HEK293T (cell line): ENCODE measurements around the gene MRPS6.

Source experiments
- CTCF ChIA-PET: fragments of 350-600 bp; formaldehyde crosslinking; extraction: SDS; loops from one replicate; lab custom pipeline; 2021; ENCODE audit warnings: antibody characterized with exemption, inconsistent platforms; lab: Yijun Ruan, JAX
- POLR2A ChIA-PET: fragments of 350-600 bp; formaldehyde crosslinking; extraction: SDS; loops from one replicate; lab custom pipeline; 2020; ENCODE audit warnings: antibody characterized with exemption, inconsistent platforms; lab: Yijun Ruan, JAX
- DNase-seq: peaks from one replicate; pipeline ENCODE4 v3.0.0; 2012; ENCODE audit warnings: mixed read lengths; ENCODE audit errors: extremely low spot score
- ARNT ChIP-seq: fragments of 450-650 bp; IDR thresholded peaks from 2 replicates; pipeline ENCODE4 v1.6.1; 2017; ENCODE audit warnings: mild to moderate bottlenecking
- BHLHE40 ChIP-seq: fragments of 450-650 bp; IDR thresholded peaks from 2 replicates; pipeline ENCODE4 v1.6.1; 2016; ENCODE audit warnings: mild to moderate bottlenecking, moderate library complexity, borderline replicate concordance
- CTBP1 ChIP-seq: fragments of 450-650 bp; IDR thresholded peaks from 2 replicates; pipeline ENCODE4 v1.6.1; 2016; ENCODE audit warnings: borderline replicate concordance
- ELF4 ChIP-seq: fragments of 450-650 bp; IDR thresholded peaks from 2 replicates; pipeline ENCODE4 v1.6.1; 2017; ENCODE audit warnings: antibody characterized with exemption
- FOXA1 ChIP-seq: fragments of 450-650 bp; IDR thresholded peaks from 2 replicates; pipeline ENCODE4 v1.6.1; 2016; ENCODE audit warnings: mild to moderate bottlenecking
- FOXK2 ChIP-seq: fragments of 450-650 bp; IDR thresholded peaks from 2 replicates; pipeline ENCODE4 v1.6.1; 2016; ENCODE audit warnings: mild to moderate bottlenecking
- FOXM1 ChIP-seq: fragments of 450-650 bp; IDR thresholded peaks from 2 replicates; pipeline ENCODE4 v1.6.1; 2017; ENCODE audit warnings: mild to moderate bottlenecking, borderline replicate concordance
- HDGF ChIP-seq: fragments of 450-650 bp; IDR thresholded peaks from 2 replicates; pipeline ENCODE4 v1.6.1; 2017; ENCODE audit warnings: antibody characterized with exemption, borderline replicate concordance
- L3MBTL2 ChIP-seq: fragments of 450-650 bp; conservative IDR thresholded peaks from 2 replicates; pipeline ENCODE4 v1.6.1; 2016; ENCODE audit warnings: mild to moderate bottlenecking
- LEF1 ChIP-seq: fragments of 450-650 bp; IDR thresholded peaks from 2 replicates; pipeline ENCODE4 v1.6.1; 2017; ENCODE audit warnings: mild to moderate bottlenecking, borderline replicate concordance
- NFRKB ChIP-seq: fragments of 450-650 bp; IDR thresholded peaks from 2 replicates; pipeline ENCODE4 v1.6.1; 2016; ENCODE audit warnings: mild to moderate bottlenecking, moderate library complexity
- PKNOX1 ChIP-seq: fragments of 450-650 bp; IDR thresholded peaks from 2 replicates; pipeline ENCODE4 v1.6.1; 2016
- SP1 ChIP-seq: fragments of 450-650 bp; IDR thresholded peaks from 2 replicates; pipeline ENCODE4 v1.6.1; 2017
- SUZ12 ChIP-seq: fragments of 450-650 bp; IDR thresholded peaks from 2 replicates; pipeline ENCODE4 v1.6.1; 2016; ENCODE audit warnings: mild to moderate bottlenecking
- TARDBP ChIP-seq: fragments of 450-650 bp; IDR thresholded peaks from 2 replicates; pipeline ENCODE4 v1.6.1; 2016
- ZNF384 ChIP-seq: fragments of 450-650 bp; IDR thresholded peaks from 2 replicates; pipeline ENCODE4 v1.6.1; 2016

Gene MRPS6

GRCh38 chr21:34065027-34065426, 8.4 kb upstream of the MRPS6 start:
- ChIA-PET CTCF (no interaction called here), POLR2A (interaction anchor here (1.5 kb wide), 1 partner anchor 8 kb away, joined by 3 read pairs; the partner anchor contains the start of genes MRPS6 and SLC5A3)
- DNase-seq: no peak
- TF ChIP-seq L3MBTL2: no peak
- TF ChIP-seq CTBP1: no peak
- no peak for TF ChIP-seq FOXM1
- TF ChIP-seq ELF4: no peak
- TF ChIP-seq SUZ12: no peak
- TF ChIP-seq ZNF384: no peak
- no peak for TF ChIP-seq PKNOX1
- TF ChIP-seq FOXK2: no peak

- ChIA-PET CTCF (interaction anchor here (1.2 kb wide), 1 partner anchor 147 kb away, joined by 3 read pairs; no protein-coding TSS in a partner anchor), POLR2A (no interaction called here)
- DNase-seq: no peak
- no peak for TF ChIP-seq ELF4
- TF ChIP-seq SP1: no peak
- TF ChIP-seq FOXM1: no peak
- TF ChIP-seq PKNOX1: no peak
- TF ChIP-seq LEF1: no peak
- TF ChIP-seq BHLHE40: no peak
- no peak for TF ChIP-seq TARDBP
- no peak for TF ChIP-seq ARNT
- TF ChIP-seq NFRKB: no peak
- no peak for TF ChIP-seq SUZ12
Measured at GRCh38 chr21:34071683-34072082, 1.7 kb upstream of the MRPS6 start.

GRCh38 chr21:34072145-34073031, 990 bp upstream of the MRPS6 start:
- ChIA-PET CTCF (interaction anchor here (0.8 to 1.0 kb wide), 2 partner anchors 105 to 148 kb away, joined by 3 to 4 read pairs; no protein-coding TSS in a partner anchor), POLR2A (interaction anchor here (0.8 to 1.4 kb wide), 3 partner anchors 9 to 96 kb away, joined by 3 to 4 read pairs (median 4); no protein-coding TSS in a partner anchor)
- no peak for DNase-seq
- TF ChIP-seq SP1 (no peak), ZNF384 (no peak), LEF1 (no peak), ARNT (no peak), FOXK2 (no peak), FOXM1 (no peak), ELF4 (no peak), HDGF (no peak), FOXA1 (no peak), CTBP1 (no peak), L3MBTL2 (no peak), PKNOX1 (no peak), NFRKB (no peak)

GRCh38 chr21:34073749-34074282, 438 bp downstream of the MRPS6 start:
- no peak for TF ChIP-seq FOXM1
- no peak for TF ChIP-seq ZNF384
- TF ChIP-seq HDGF: no peak
- TF ChIP-seq FOXK2: no peak
- no peak for TF ChIP-seq LEF1
- no peak for TF ChIP-seq PKNOX1
- TF ChIP-seq TARDBP: no peak
- no peak for TF ChIP-seq ARNT
- no peak for TF ChIP-seq ELF4
- POLR2A ChIA-PET: interaction anchor here (0.7 to 1.4 kb wide), 5 partner anchors 15 to 274 kb away, joined by 3 to 4 read pairs (median 4); no protein-coding TSS in a partner anchor
- DNase-seq: peak; percentile 50
- CTCF ChIA-PET: interaction anchor here (1.0 kb wide), 1 partner anchor 150 kb away, joined by 4 read pairs; no protein-coding TSS in a partner anchor

- TF ChIP-seq ELF4: no peak
- no peak for TF ChIP-seq SP1
- no peak for TF ChIP-seq L3MBTL2
- no peak for TF ChIP-seq NFRKB
- TF ChIP-seq SUZ12: no peak
- no peak for TF ChIP-seq HDGF
- TF ChIP-seq FOXM1: no peak
- no peak for TF ChIP-seq CTBP1
- TF ChIP-seq ZNF384: no peak
- TF ChIP-seq FOXA1: no peak
- TF ChIP-seq LEF1: no peak
- TF ChIP-seq TARDBP: no peak
- POLR2A ChIA-PET: interaction anchor here (1.4 kb wide), 2 partner anchors 106 to 128 kb away, joined by 3 to 4 read pairs; no protein-coding TSS in a partner anchor
Measured at GRCh38 chr21:34074283-34075090, 1.1 kb downstream of the MRPS6 start.

More at GRCh38 chr21:34074283-34075090, 1.1 kb downstream of the MRPS6 start:
- CTCF ChIA-PET: interaction anchor here (0.6 kb wide), 2 partner anchors 80 to 602 kb away, joined by 3 read pairs; no protein-coding TSS in a partner anchor
- DNase-seq: no peak
